Right atrium auricular region (tissue), 2 donors: ENCODE results near the gene BBS9. TPM values are rescaled to one million over a fixed set of nuclear protein-coding genes. Genes with fewer than 3 reads are reported as not detected.

ENCODE experiments used
- DNase-seq: peaks from one replicate; pipeline ENCODE4 v3.0.0-alpha.2; 2019; ENCODE audit warnings: low spot score
- H3K27ac ChIP-seq, 2 donors: fragments of 200-600 bp; sonication (generic); 1 replicate in 1 of 2; 2 replicates in 1 of 2; pipeline ENCODE4 v1.5.1; 2016 to 2019
- H3K27me3 ChIP-seq, 2 donors: fragments of 200-600 bp; sonication (generic); one replicate each; pipeline versions ENCODE4 v1.5.1 to v1.6.0; 2017 to 2019
- H3K36me3 ChIP-seq: fragments of 200-600 bp; sonication (generic); one replicate; pipeline ENCODE4 v1.5.1; 2016
- H3K4me1 ChIP-seq, 2 donors: fragments of 200-600 bp; sonication (generic); one replicate each; pipeline versions ENCODE4 v1.5.1 to v1.6.0; 2017 to 2019
- H3K4me3 ChIP-seq, 2 donors: fragments of 200-600 bp; sonication (generic); 1 replicate in 1 of 2; 2 replicates in 1 of 2; pipeline ENCODE4 v1.5.1; 2017 to 2019; ENCODE audit warnings: mild to moderate bottlenecking in 1 of 2, moderate library complexity in 1 of 2
- H3K9me3 ChIP-seq, 2 donors: fragments of 200-600 bp; sonication (generic); one replicate each; pipeline ENCODE4 v1.5.1; 2019
- total RNA-seq, 2 donors: library from RNA; depleted of rRNA; stranded (reverse); fragments of >200 nt; gene quantifications; one replicate each; pipeline ENCODE4 v1.1.0, GENCODE V29; 2016
- TF ChIP-seq, protein P1 (sequence below), 2 donors: fragments of 200-600 bp; sonication (generic); IDR thresholded peaks; one replicate each; pipeline ENCODE4 v1.5.1; 2019; ENCODE audit warnings: antibody characterized with exemption in 2 of 2

Gene BBS9
- total RNA-seq, 2 donors from 2014 or later, result 13.3 to 13.8 TPM

DNA sequence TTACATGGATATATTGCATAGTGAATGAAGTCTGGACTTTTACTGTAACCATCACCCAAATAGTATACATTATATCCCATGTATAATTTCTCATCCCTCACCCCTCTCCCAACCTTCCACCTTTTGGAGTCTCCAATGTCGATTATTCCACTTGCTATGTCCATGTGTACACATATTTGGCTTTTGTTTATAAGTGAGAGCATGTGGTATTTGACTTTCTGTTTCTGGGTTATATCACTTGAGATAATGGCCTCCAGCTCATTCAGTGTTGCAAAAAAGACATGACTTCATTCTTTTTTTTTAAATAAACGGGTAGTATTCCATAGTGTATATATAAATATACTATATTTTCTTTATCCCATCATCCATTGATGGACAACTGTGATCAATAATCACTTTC is 487.4 kb downstream of the BBS9 start:
- TF ChIP-seq, protein P1, sequence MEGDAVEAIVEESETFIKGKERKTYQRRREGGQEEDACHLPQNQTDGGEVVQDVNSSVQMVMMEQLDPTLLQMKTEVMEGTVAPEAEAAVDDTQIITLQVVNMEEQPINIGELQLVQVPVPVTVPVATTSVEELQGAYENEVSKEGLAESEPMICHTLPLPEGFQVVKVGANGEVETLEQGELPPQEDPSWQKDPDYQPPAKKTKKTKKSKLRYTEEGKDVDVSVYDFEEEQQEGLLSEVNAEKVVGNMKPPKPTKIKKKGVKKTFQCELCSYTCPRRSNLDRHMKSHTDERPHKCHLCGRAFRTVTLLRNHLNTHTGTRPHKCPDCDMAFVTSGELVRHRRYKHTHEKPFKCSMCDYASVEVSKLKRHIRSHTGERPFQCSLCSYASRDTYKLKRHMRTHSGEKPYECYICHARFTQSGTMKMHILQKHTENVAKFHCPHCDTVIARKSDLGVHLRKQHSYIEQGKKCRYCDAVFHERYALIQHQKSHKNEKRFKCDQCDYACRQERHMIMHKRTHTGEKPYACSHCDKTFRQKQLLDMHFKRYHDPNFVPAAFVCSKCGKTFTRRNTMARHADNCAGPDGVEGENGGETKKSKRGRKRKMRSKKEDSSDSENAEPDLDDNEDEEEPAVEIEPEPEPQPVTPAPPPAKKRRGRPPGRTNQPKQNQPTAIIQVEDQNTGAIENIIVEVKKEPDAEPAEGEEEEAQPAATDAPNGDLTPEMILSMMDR (IDR thresholded peaks at IDR 0.05), result no peak

DNA sequence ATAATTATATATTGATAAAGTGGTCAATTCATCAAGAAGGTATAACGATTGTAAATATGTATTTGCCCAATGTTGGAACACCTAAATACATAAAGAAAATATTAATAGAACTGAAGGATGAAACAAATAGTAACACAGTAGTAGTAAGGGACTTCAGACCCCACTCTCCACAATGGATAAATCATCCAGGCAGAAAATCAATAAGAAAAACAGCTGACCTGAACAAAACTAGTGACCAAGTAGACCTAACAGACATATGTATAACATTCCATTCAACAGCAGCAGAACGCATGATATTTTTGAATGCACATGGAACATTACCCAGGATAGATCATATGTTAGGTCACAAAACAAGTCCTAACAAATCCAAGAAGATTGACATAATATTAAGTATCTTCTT is 489.9 kb downstream of the BBS9 start:
- Histone ChIP-seq H3K4me1 (no peaks in the 10 kb centered on the region), H3K4me3 (no peak overlapping the region), H3K36me3 (no peaks in the 10 kb centered on the region), H3K27ac (no peak overlapping the region), H3K9me3 (peaks cover 0 to 13% of the 10 kb centered on the region in 2 donors), H3K27me3 (no peaks in the 10 kb centered on the region)
- TF ChIP-seq, protein P1 (IDR thresholded peaks at IDR 0.05), result no peak
- DNase-seq, result no peak

More for the DNA sequence above, 487.4 kb downstream of the BBS9 start:
- no peaks in the 10 kb centered on the region for H3K27me3 ChIP-seq
- DNase-seq, result no peak
- peaks cover 0 to 13% of the 10 kb centered on the region in 2 donors for H3K9me3 ChIP-seq
- no peaks in the 10 kb centered on the region for H3K4me1 ChIP-seq
- no peak overlapping the region for H3K27ac ChIP-seq
- H3K36me3 ChIP-seq, result no peaks in the 10 kb centered on the region
- no peak overlapping the region for H3K4me3 ChIP-seq

DNA sequence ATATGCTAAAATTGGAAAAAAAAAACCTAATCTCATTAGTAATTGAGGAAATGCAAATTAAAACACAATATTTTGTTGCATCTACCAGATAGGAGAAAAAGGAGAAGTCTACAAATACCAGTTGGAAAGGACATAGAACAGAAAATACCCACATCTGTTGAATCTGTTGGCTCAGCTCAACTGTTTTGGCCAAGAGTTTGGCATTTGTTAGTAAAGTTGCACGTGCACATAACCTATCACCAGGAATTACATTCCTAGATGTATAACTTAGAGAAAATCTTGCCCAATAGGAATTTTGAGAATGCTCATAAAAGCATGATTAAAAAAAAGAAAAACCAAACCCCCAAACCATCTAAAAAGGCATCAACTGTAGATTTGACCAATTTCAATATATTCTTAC is 493.9 kb downstream of the BBS9 start:
- H3K4me3 ChIP-seq, result no peak overlapping the region
- H3K4me1 ChIP-seq, result no peaks in the 10 kb centered on the region
- DNase-seq, result no peak
- H3K9me3 ChIP-seq, result peaks cover 0 to 7% of the 10 kb centered on the region in 2 donors
- no peaks in the 10 kb centered on the region for H3K27me3 ChIP-seq
- no peaks in the 10 kb centered on the region for H3K36me3 ChIP-seq
- TF ChIP-seq, protein P1 (IDR thresholded peaks at IDR 0.05), result no peak
- no peak overlapping the region for H3K27ac ChIP-seq

DNA sequence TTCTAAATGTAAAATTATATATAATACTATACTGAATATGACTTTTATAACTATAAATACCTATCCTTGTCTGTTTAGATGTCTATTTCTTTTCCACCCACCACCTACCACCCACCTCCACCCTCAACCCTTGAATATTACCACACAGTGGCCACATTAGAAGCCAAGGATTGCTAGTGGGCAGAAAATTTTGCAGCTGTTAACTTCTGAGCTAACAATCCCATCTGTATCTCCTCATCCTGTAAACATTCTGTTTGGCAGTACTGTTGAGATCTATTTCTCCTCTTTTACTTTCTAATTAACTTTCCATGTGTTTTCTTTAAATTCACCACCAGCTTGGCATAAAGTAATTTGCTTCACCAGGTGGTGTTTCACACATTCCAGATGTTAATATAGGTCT is 494.9 kb downstream of the BBS9 start:
- Histone ChIP-seq H3K9me3 (peaks cover 0 to 7% of the 10 kb centered on the region in 2 donors), H3K4me1 (no peaks in the 10 kb centered on the region), H3K4me3 (no peak overlapping the region), H3K36me3 (no peaks in the 10 kb centered on the region), H3K27ac (no peak overlapping the region), H3K27me3 (no peaks in the 10 kb centered on the region)
- DNase-seq, result no peak
- TF ChIP-seq, protein P1 (IDR thresholded peaks at IDR 0.05), result no peak

DNA sequence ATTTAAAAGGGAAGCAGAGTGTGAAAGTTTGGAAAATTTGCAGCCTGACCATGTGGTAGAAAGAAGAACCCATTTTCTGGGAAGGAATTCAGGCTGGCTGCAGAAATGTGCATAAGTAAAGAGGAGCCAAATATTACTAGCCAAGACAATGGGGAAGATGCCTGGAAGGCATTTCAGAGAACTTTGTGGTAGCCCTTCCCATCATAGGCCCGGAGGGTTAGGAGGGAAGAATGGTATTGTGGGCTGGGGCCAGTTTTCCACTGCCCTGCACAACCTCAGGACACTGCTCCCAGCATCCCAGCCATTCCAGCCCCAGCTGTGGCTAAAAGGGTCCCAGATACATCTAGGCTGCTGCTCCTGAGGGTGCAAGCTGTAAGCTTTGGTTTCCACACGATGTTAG is 497.5 kb downstream of the BBS9 start:
- no peaks in the 10 kb centered on the region for H3K9me3 ChIP-seq
- H3K4me1 ChIP-seq, result no peaks in the 10 kb centered on the region
- no peak overlapping the region for H3K27ac ChIP-seq
- TF ChIP-seq, protein P1 (IDR thresholded peaks at IDR 0.05), result no peak
- H3K27me3 ChIP-seq, result no peaks in the 10 kb centered on the region
- no peak overlapping the region for H3K4me3 ChIP-seq
- no peaks in the 10 kb centered on the region for H3K36me3 ChIP-seq
- no peak for DNase-seq

DNA sequence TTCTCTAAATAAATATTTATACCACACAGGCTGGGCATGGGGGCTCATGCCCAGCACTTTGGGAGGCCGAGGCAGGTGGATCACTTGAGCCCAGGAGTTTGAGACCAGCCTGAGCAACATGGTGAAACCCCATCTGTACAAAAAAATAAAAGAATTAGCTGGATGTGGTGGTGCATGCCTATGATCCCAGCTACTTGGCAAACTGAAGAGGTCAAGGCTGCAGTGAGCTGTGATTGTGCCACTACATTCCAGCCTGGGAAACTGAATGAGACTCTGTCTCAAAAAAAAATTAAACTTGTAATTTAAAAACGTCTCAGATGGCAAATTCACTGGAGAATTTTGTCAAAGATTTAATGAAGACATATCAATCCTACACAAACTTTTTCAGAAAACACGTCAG is 498.4 kb downstream of the BBS9 start:
- no peak for DNase-seq
- H3K27ac ChIP-seq, result no peak overlapping the region
- H3K4me3 ChIP-seq, result no peak overlapping the region
- no peaks in the 10 kb centered on the region for H3K27me3 ChIP-seq
- no peaks in the 10 kb centered on the region for H3K9me3 ChIP-seq
- TF ChIP-seq, protein P1 (IDR thresholded peaks at IDR 0.05), result no peak
- no peaks in the 10 kb centered on the region for H3K4me1 ChIP-seq
- H3K36me3 ChIP-seq, result no peaks in the 10 kb centered on the region
